ENCODE results near the gene DDX39B. TPM values are rescaled to one million over a fixed set of nuclear protein-coding genes. Genes with fewer than 3 reads are reported as not detected.
"Not testable (repeated sequence)": the region's sequence is repeated elsewhere in the genome, so short reads cannot be mapped to it uniquely, and the experiment has no call there.

Gene DDX39B
- 240 and 262 TPM in 2 replicates for total RNA-seq

DNA sequence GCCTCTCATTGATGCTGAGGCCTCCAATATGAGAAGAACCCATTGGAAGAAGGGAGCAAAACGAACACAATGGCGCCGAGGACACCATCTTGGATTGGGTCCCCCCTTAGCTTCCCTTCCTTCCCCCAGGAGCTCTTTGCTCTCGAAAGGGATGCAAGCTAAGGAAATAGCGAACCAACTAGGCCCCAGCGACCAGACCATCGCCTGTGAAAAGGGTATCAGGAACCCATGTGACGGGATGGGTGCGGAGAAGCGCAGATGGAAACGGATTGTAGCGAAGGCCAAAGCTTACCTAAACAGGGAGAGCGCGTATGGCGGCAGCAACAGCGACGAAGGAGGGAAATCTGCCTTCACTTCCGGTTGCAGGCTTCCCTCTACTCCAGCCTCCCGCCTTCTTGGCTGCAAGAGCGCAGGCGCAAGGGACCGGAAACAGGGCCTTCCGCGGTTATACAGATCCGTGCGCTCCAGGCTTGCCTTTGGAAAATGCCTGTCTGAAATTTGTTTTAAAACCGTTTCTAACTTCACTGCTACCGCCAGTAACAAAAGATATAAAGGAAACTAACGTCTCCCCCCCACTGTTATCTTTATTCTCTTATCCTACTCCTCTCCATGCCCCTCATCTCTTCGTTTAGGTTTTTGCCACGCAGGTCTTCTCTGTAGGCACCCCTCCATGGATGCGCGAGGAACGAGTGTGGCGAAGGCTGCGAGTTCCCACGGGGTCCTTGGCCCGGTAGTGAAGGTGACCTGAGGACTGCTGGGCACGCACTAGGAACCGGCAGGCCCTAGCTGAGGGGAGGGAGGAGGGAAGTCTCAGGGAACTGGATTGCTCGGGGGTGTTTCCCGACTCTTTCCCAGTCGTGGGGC is at the start of gene DDX39B:
TSS of gene DDX39B (minus strand) at position 346 of the 864 bp plus-strand sequence. CDS start 1,471 bp downstream, outside the sequence.
- H3K27me3 ChIP-seq (ENCODE audit: insufficient read depth, low read length): no peaks in the 10 kb centered on the region
- peak; percentile 96 for DNase-seq (ENCODE audit: insufficient read length, low spot score, missing footprints)
- peak within 1 kb of the TSS; percentile 97 for H3K4me2 ChIP-seq (ENCODE audit: insufficient read depth, low read length)
- peaks cover 37% of the 10 kb centered on the region for H3K36me3 ChIP-seq (ENCODE audit: insufficient read depth, low read length)
- peak within 1 kb of the TSS; percentile 95 for H3K4me3 ChIP-seq (ENCODE audit: insufficient read depth, low read length)
- TF ChIP-seq, protein P1, sequence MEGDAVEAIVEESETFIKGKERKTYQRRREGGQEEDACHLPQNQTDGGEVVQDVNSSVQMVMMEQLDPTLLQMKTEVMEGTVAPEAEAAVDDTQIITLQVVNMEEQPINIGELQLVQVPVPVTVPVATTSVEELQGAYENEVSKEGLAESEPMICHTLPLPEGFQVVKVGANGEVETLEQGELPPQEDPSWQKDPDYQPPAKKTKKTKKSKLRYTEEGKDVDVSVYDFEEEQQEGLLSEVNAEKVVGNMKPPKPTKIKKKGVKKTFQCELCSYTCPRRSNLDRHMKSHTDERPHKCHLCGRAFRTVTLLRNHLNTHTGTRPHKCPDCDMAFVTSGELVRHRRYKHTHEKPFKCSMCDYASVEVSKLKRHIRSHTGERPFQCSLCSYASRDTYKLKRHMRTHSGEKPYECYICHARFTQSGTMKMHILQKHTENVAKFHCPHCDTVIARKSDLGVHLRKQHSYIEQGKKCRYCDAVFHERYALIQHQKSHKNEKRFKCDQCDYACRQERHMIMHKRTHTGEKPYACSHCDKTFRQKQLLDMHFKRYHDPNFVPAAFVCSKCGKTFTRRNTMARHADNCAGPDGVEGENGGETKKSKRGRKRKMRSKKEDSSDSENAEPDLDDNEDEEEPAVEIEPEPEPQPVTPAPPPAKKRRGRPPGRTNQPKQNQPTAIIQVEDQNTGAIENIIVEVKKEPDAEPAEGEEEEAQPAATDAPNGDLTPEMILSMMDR (IDR thresholded peaks at IDR 0.05; ENCODE audit: extremely low read depth, low read depth, low read length): no peak
- no peaks in the 10 kb centered on the region for H3K9me3 ChIP-seq (ENCODE audit: low read depth, low read length)
- H3K79me2 ChIP-seq (ENCODE audit: insufficient read depth, low read length): peaks cover 51% of the 10 kb centered on the region
- peak within 1 kb of the TSS; percentile 99 for H3K27ac ChIP-seq (ENCODE audit: low read depth, low read length)
- peak within 1 kb of the TSS; percentile 97 for H2AFZ ChIP-seq (ENCODE audit: low read length)
- peaks cover 28% of the 10 kb centered on the region for H3K4me1 ChIP-seq (ENCODE audit: insufficient read depth, low read length)
- H4K20me1 ChIP-seq (ENCODE audit: insufficient read depth, low read length): peaks cover 37% of the 10 kb centered on the region

DNA sequence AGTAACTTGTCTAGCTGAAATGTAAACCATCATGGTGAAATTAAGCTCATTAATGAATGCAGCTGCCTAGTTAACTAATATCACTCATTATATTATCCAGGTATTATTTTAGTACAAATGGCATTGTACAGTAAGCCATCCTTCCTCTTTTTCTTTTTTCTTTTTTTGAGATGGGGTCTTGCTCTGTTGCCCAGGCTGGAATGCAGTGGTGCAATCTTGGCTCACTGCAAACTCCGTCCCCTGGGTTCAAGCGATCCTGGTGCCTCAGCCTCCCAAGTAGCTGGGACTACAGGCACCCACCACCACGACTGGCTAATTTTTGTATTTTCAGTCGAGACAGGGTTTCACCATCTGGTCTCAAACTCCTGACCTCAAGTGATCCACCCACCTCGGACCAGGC is 48.9 kb upstream of the DDX39B start:
- not testable (repeated sequence) for H4K20me1 ChIP-seq (ENCODE audit: insufficient read depth, low read length); H2AFZ ChIP-seq (ENCODE audit: low read length); H3K27me3 ChIP-seq (ENCODE audit: insufficient read depth, low read length); DNase-seq (ENCODE audit: insufficient read length, low spot score, missing footprints); H3K36me3 ChIP-seq (ENCODE audit: insufficient read depth, low read length); H3K27ac ChIP-seq (ENCODE audit: low read depth, low read length); H3K4me2 ChIP-seq (ENCODE audit: insufficient read depth, low read length); H3K4me3 ChIP-seq (ENCODE audit: insufficient read depth, low read length); H3K9me3 ChIP-seq (ENCODE audit: low read depth, low read length); H3K4me1 ChIP-seq (ENCODE audit: insufficient read depth, low read length); H3K79me2 ChIP-seq (ENCODE audit: insufficient read depth, low read length)

DNA sequence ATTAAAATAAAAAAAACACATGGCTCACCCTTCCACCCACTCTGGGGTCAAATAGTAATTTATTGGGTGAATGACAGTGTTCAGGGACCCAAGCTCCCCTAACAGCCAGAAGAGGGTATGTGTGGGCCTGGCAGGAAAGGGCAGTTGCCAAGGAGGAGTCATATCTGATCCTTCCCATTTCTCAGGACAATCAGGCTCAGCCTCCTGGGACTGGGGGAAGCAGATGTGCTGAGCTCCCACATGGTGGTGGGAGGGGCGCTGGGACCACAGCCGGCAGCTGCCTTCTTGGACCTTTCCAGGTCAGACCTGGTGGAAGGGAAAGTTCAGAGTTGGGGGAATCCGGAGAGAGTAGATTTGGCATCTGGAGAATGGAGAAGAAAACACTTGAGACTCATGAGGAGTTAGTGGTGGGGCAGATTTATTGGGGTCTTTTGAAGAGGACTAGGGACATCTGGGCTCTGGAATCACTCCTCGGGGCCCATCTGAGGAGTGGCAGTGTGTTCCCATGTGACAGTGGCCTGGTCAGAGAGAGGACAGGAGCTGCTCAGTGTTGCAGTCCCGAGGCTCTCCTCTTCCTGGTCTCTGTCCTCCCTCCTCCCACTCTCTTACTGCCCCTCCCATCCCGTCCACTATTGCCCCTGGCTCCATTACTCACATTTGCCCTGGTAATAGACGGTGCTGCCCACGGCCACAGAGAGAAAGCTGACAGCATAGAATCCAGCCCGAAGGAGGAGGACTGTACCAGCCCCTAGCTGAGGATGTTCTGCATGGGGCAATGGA is 47.3 kb upstream of the DDX39B start:
- TF ChIP-seq, protein P1 (IDR thresholded peaks at IDR 0.05; ENCODE audit: extremely low read depth, low read depth, low read length): no peak
- H3K4me2 ChIP-seq (ENCODE audit: insufficient read depth, low read length): no peak overlapping the region

DNA sequence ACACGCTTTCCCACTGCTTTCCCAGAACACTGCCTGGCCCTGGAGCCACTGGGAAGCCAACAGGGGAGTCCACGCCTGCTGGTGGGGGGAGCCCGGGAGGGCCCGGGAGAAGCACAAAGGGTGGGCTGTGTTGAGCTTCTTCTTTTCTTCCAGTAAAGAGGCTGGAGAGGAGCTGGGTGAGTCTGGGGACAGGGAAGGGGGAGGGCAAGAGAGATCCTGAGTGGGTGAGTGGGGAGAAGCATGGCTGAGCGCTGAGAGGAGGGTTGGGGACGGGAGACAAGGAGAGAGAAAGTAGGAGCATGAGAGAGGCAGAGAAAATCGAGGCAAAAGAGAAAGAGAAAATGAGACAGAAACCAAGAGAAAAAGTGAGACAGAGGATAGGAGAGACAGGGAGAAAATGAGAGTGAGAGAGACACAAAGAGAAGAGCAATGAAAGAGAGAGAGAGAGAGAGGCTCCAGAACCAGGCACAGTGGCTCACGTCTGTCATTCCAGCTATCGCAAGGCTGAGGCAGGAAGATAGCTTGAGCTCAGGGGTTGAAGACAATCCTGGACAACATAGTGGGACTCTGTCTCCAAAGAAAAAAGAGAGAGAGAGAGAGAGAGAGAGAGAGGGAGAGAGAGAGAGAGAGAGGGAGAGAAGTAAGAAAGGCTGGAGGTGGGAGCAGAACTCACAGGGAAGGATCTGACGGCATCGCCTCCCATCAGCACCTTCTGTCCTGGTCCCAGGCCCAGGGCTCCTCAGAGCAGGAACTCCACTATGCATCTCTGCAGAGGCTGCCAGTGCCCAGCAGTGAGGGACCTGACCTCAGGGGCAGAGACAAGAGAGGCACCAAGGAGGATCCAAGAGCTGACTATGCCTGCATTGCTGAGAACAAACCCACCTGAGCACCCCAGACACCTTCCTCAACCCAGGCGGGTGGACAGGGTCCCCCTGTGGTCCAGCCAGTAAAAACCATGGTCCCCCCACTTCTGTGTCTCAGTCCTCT is 46.3 kb upstream of the DDX39B start:
- TF ChIP-seq, protein P1 (IDR thresholded peaks at IDR 0.05; ENCODE audit: extremely low read depth, low read depth, low read length): no peak
- no peaks in the 10 kb centered on the region for H4K20me1 ChIP-seq (ENCODE audit: insufficient read depth, low read length)
- peak; percentile 38 for DNase-seq (ENCODE audit: insufficient read length, low spot score, missing footprints)
- H2AFZ ChIP-seq (ENCODE audit: low read length): peak overlapping the region; percentile 59
- H3K79me2 ChIP-seq (ENCODE audit: insufficient read depth, low read length): no peaks in the 10 kb centered on the region
- no peak overlapping the region for H3K27ac ChIP-seq (ENCODE audit: low read depth, low read length)
- H3K27me3 ChIP-seq (ENCODE audit: insufficient read depth, low read length): no peaks in the 10 kb centered on the region
- H3K9me3 ChIP-seq (ENCODE audit: low read depth, low read length): no peaks in the 10 kb centered on the region
- peaks cover 5% of the 10 kb centered on the region for H3K4me1 ChIP-seq (ENCODE audit: insufficient read depth, low read length)
- H3K4me2 ChIP-seq (ENCODE audit: insufficient read depth, low read length): peak overlapping the region; percentile 18
- no peaks in the 10 kb centered on the region for H3K36me3 ChIP-seq (ENCODE audit: insufficient read depth, low read length)
- no peak overlapping the region for H3K4me3 ChIP-seq (ENCODE audit: insufficient read depth, low read length)

More for the DNA sequence above, 47.3 kb upstream of the DDX39B start:
- peak; percentile 73 for DNase-seq (ENCODE audit: insufficient read length, low spot score, missing footprints)
- Histone ChIP-seq H3K79me2 (ENCODE audit: insufficient read depth, low read length) (no peaks in the 10 kb centered on the region), H3K4me3 (ENCODE audit: insufficient read depth, low read length) (no peak overlapping the region), H3K27me3 (ENCODE audit: insufficient read depth, low read length) (no peaks in the 10 kb centered on the region), H2AFZ (ENCODE audit: low read length) (peak overlapping the region; percentile 77), H3K9me3 (ENCODE audit: low read depth, low read length) (no peaks in the 10 kb centered on the region), H3K27ac (ENCODE audit: low read depth, low read length) (no peak overlapping the region), H3K36me3 (ENCODE audit: insufficient read depth, low read length) (no peaks in the 10 kb centered on the region), H3K4me1 (ENCODE audit: insufficient read depth, low read length) (peaks cover 5% of the 10 kb centered on the region), H4K20me1 (ENCODE audit: insufficient read depth, low read length) (no peaks in the 10 kb centered on the region)
